Nephron progenitor cell (in vitro differentiated cells): Measurements from ENCODE around the gene GDPGP1.

Experiments
- DNase-seq: peaks from one replicate; pipeline ENCODE4 v3.0.0; 2021
- H3K27ac Mint-ChIP-seq: 2 replicates; pipeline ENCODE4 v1.8.0; 2021; ENCODE audit warnings: mild to moderate bottlenecking, moderate library complexity, mixed read lengths
- H3K27me3 Mint-ChIP-seq: 2 replicates; pipeline ENCODE4 v1.8.0; 2021; ENCODE audit warnings: mild to moderate bottlenecking, low read depth, mixed read lengths; ENCODE audit not compliant: poor library complexity
- H3K36me3 Mint-ChIP-seq: 2 replicates; pipeline ENCODE4 v1.8.0; 2021; ENCODE audit warnings: low read depth, mixed read lengths
- H3K4me1 Mint-ChIP-seq: 2 replicates; pipeline ENCODE4 v1.8.0; 2021; ENCODE audit warnings: mixed read lengths
- H3K4me3 Mint-ChIP-seq: 2 replicates; pipeline ENCODE4 v1.8.0; 2021; ENCODE audit warnings: mild to moderate bottlenecking, moderate library complexity, mixed read lengths
- H3K9me3 Mint-ChIP-seq: 2 replicates; pipeline ENCODE4 v1.8.0; 2021; ENCODE audit warnings: mild to moderate bottlenecking, moderate library complexity, mixed read lengths
- TF ChIP-seq, protein P1 (sequence below): fragments of 200-600 bp; sonication (generic); IDR thresholded peaks from 2 replicates; pipeline ENCODE4 v1.5.0; 2021; ENCODE audit warnings: antibody characterized with exemption

Gene GDPGP1

DNA sequence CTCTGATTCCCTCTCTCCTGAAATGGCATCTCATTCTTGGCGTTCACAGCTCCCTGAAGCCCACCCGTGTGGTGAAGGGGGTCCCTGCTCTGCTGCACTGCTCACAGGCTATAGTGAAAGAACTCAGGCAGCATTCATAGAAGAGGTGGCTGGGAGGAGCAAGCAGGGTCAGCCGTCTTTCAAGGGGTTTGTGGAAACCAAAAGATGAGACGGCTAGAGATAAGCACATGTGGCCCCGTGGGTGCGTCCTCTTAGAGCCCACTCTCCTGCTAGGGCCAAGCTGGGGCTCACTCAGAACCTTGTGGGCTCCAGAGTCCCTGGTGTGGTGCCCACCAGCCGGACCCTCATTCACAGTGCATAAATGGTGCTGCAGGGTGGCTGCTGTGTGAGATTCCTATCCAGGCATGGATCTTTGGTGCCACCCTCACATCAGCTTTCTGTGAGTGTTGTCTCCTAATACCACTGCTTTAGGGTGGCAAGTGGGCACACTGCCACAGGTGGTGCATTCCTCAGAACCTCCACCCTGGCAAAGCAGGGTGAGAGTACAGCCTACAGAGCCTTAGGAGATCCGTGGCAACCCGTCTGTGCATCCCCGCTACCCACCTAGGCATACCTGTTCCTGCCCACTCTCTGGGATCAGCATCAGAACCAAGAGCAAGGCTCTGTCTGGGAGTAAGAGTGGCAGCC, 44.1 kb upstream of the GDPGP1 start:
- H3K9me3 Mint-ChIP-seq: no peaks in the 10 kb centered on the region
- TF ChIP-seq, protein P1, sequence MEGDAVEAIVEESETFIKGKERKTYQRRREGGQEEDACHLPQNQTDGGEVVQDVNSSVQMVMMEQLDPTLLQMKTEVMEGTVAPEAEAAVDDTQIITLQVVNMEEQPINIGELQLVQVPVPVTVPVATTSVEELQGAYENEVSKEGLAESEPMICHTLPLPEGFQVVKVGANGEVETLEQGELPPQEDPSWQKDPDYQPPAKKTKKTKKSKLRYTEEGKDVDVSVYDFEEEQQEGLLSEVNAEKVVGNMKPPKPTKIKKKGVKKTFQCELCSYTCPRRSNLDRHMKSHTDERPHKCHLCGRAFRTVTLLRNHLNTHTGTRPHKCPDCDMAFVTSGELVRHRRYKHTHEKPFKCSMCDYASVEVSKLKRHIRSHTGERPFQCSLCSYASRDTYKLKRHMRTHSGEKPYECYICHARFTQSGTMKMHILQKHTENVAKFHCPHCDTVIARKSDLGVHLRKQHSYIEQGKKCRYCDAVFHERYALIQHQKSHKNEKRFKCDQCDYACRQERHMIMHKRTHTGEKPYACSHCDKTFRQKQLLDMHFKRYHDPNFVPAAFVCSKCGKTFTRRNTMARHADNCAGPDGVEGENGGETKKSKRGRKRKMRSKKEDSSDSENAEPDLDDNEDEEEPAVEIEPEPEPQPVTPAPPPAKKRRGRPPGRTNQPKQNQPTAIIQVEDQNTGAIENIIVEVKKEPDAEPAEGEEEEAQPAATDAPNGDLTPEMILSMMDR: no peak
- H3K4me1 Mint-ChIP-seq: peaks cover 60% of the 10 kb centered on the region

DNA sequence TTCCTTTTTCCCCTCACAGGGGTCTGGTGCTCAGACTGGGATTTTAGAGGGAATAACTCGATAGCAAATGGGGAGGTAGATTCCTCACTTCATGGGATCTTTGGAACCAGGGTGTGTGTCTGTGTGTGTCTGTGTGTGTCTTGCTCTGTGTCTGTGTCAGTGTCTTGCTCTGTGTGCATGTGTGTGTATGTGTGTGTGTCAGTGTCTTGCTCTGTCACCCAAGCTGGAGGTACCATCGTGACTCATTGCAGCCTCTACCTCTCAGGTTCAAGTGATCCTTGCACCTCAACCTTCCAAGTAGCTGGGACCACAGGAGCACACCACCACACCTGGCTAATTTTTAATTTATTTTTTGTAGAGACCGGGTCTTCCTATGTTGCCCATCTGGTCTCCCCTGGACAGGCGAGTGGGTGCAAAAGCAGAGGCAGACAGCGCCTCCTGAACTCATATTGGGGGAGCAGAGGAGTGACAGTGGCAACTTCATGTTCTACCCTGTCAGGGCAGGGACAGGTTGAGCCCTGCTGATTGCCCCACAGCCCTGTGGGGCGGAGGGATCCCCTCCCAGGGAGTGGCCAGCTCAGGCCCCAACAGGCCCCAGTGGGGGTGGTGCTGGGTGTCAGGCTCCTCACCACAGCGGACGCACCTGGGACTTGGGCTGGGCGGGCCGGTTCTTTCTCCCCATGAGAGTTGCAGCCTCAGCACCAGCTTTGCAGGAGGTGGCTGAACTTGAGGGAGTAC, 43.2 kb upstream of the GDPGP1 start:
- H3K9me3 Mint-ChIP-seq: no peaks in the 10 kb centered on the region
- peaks cover 16% of the 10 kb centered on the region for H3K36me3 Mint-ChIP-seq
- no peak for DNase-seq
- H3K4me1 Mint-ChIP-seq: peaks cover 58% of the 10 kb centered on the region
- TF ChIP-seq, protein P1: no peak
- peak overlapping the region; percentile 4 for H3K4me3 Mint-ChIP-seq
- peaks cover 3% of the 10 kb centered on the region for H3K27me3 Mint-ChIP-seq
- H3K27ac Mint-ChIP-seq: peak overlapping the region; percentile 27

More for the DNA sequence above, 44.1 kb upstream of the GDPGP1 start:
- Mint-ChIP-seq H3K27me3 (peaks cover 3% of the 10 kb centered on the region), H3K4me3 (peak overlapping the region; percentile 4), H3K36me3 (peaks cover 9% of the 10 kb centered on the region), H3K27ac (no peak overlapping the region)
- no peak for DNase-seq

DNA sequence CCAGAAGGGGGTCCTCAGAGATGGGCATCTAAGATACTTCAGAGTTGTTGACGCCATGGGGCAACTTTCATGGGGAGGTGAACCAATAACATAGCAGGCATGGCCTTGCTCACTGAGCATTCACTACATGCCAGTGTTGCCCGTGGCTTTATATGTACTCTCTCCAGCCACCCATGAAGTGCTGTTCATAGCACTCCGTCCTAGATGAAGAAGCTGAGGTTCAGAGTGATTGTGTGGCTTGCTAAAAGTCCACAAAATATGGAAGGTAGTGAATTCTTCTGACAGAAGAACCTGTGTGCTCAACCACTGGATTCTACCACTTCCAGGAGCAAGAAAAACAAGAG, 42.7 kb upstream of the GDPGP1 start:
- Mint-ChIP-seq H3K9me3 (peaks cover 2% of the 10 kb centered on the region), H3K27me3 (peaks cover 3% of the 10 kb centered on the region), H3K36me3 (peaks cover 20% of the 10 kb centered on the region), H3K27ac (no peak overlapping the region), H3K4me1 (peaks cover 58% of the 10 kb centered on the region), H3K4me3 (no peak overlapping the region)
- TF ChIP-seq, protein P1: no peak
- no peak for DNase-seq

DNA sequence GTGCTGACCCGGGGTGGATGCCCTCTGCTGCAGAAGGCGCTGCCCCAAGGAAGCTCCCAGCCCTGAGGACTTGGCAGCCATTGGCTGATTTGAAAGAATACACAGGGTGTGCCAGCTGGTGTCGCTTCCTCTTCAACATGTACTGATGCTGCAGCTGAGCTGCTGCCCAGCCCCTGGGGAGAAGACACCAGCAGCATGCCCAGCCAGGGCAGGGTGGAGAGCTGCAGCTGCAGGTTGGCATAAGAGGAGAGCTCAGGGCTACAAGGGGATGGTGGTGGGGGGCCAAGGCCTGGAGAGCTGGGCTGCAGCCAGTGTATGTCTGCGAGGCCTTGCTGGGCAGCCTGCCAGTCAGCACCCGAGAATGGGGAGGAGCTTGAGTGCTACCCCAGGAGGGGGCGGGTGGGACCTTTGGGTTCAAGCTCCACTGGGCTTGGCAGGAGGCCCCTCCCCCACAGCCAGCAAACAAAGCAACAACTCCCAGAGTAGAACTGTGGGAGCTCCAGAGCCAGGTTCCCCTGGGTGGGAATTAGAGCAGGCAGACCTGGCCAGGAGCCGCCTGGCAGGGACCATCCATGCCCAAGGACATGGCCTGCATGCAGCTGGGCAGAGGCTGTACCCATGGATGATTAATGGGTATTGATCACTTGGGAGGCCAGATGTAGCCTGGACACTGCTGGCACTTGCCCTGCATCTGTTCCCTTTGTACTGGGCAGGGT, 42.1 kb upstream of the GDPGP1 start:
- H3K4me3 Mint-ChIP-seq: no peak overlapping the region

DNA sequence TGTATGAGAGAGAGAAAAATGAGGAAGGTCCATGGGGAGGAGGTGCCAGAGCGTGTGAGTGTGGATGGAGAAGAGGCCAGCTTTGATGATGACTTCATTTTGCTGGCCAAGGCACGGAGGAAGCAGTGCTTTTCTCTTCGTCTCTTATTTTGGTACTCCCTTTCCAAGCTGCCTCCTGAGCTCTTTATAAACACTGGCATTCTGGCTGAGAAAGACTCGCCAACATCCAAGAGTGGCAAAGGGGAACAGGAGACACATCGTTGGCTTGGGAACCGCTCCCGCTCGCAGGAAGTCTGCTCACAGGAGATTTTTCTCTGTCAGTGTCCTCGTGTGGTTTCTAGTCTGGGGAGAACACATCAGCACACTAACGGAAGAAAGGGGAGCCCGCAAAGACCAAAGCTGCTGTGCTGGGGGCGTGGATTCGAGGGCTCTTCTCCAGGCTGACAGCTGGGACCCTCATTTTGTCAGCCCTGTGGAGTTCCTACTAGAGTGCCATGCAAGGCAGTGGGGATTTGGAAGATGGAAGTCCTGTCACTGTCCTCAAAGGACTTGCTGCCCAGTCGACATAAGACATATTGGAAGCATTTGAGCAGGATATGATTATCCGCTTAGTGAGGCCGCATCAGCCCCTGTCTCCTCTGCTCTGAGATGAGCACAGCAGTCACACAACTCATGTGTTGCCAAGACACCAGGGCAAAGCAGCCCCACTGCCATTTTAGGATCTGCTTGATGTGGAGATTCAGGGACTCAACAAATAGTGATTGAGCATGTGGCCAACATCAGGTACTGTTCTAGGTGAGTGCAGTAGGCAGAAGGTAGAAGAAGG, 40.8 kb upstream of the GDPGP1 start:
- no peak overlapping the region for H3K27ac Mint-ChIP-seq
- no peak overlapping the region for H3K4me3 Mint-ChIP-seq
- peaks cover 50% of the 10 kb centered on the region for H3K4me1 Mint-ChIP-seq
- DNase-seq: no peak
- H3K36me3 Mint-ChIP-seq: peaks cover 26% of the 10 kb centered on the region
- H3K9me3 Mint-ChIP-seq: peaks cover 3% of the 10 kb centered on the region
- TF ChIP-seq, protein P1: no peak
- H3K27me3 Mint-ChIP-seq: peaks cover 3% of the 10 kb centered on the region

More for the DNA sequence above, 42.1 kb upstream of the GDPGP1 start:
- Mint-ChIP-seq H3K36me3 (peaks cover 26% of the 10 kb centered on the region), H3K9me3 (peaks cover 3% of the 10 kb centered on the region), H3K4me1 (peaks cover 57% of the 10 kb centered on the region), H3K27me3 (peaks cover 3% of the 10 kb centered on the region), H3K27ac (no peak overlapping the region)
- DNase-seq: peak; percentile 72
- TF ChIP-seq, protein P1: no peak
